Activated naive CD4-positive, alpha-beta T cell treated with anti-CD3 and anti-CD28 coated beads for 36 hours (primary cell): Measurements from ENCODE around the gene UBL3. TPM values are rescaled to one million over a fixed set of nuclear protein-coding genes. Genes with fewer than 3 reads are reported as not detected.

Source experiments
- CTCF ChIA-PET: fragments of 350-600 bp; sonication (Branson Sonifier 250); formaldehyde crosslinking; loops from one replicate; lab custom pipeline; 2021; ENCODE audit warnings: antibody characterized with exemption; lab: Charles Lee
- DNase-seq: peaks from one replicate; pipeline ENCODE4 v3.0.0-alpha.2; 2020
- H3K27ac Mint-ChIP-seq: one replicate; pipeline ENCODE4 v1.8.0; 2021; ENCODE audit warnings: mild to moderate bottlenecking, mixed read lengths
- H3K27me3 Mint-ChIP-seq: one replicate; pipeline ENCODE4 v1.8.0; 2021; ENCODE audit warnings: low read depth, mixed read lengths
- H3K36me3 Mint-ChIP-seq: one replicate; pipeline ENCODE4 v1.8.0; 2021; ENCODE audit warnings: low read depth, mixed read lengths
- H3K4me1 Mint-ChIP-seq: one replicate; pipeline ENCODE4 v1.8.0; 2021; ENCODE audit warnings: low read depth, mixed read lengths
- H3K4me3 Mint-ChIP-seq: one replicate; pipeline ENCODE4 v1.8.0; 2021; ENCODE audit warnings: mild to moderate bottlenecking, moderate library complexity, mixed read lengths
- H3K9me3 Mint-ChIP-seq: one replicate; pipeline ENCODE4 v1.8.0; 2021; ENCODE audit warnings: mixed read lengths
- intact Hi-C: fragments of 100-400 bp; cut with micrococcal nuclease; formaldehyde crosslinking; loops from one replicate; pipeline ENCODE4 v1.15.1; 2023
- total RNA-seq, 2 experiments: library from RNA; stranded (reverse); gene quantifications; one replicate each; pipeline ENCODE4 v1.2.3, GENCODE V29; 2021

Gene UBL3
- total RNA-seq, 2 experiments from 2014 or later: 8.3 to 8.5 TPM

DNA sequence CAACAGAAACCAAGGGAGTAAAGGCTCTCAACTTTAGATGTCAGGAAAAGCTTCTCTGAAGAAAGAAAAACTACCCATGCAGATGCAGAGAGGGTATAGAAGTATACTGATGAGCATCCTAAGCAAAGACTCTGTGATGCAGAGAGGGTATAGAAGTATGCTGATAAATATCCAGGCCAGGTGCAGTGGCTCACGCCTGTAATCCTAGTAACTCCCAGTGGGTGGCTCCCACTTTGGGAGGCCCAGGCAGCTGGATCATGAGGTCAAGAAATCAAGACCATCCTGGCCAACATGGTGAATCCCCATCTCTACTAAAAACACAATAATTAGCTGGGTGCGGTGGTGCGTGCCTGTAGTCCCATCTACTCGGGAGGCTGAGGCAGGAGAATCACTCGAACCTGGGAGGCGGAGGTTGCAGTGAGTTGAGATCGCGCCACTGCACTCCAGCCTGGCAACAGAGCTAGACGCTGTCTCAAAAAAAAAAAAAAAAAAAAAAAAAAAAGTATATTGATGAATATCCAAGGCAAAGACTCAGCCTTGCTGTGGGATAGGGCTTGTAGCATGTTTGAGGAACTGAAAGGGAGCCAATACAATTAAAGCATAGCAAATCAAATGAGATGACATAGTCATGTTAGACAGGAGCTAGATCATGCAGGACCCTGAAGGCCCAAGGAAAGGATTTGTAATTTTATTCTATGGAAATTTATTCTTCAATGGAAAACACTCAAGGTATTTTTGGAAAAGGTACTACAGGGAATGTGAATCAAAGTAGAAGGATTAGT is 14.9 kb downstream of the UBL3 start:
- Mint-ChIP-seq H3K27me3 (no peaks in the 10 kb centered on the region), H3K9me3 (peaks cover 2% of the 10 kb centered on the region), H3K4me3 (no peak overlapping the region), H3K27ac (no peak overlapping the region), H3K4me1 (peaks cover 55% of the 10 kb centered on the region), H3K36me3 (peaks cover 2% of the 10 kb centered on the region)
- no peak for DNase-seq
- intact Hi-C loops: loop anchor here (2.0 kb wide), 1 partner anchor 21 kb away; no protein-coding TSS in a partner anchor
- CTCF ChIA-PET: interaction anchor here (1.2 kb wide), 2 partner anchors 8 to 16 kb away, joined by 3 to 4 read pairs; no protein-coding TSS in a partner anchor

DNA sequence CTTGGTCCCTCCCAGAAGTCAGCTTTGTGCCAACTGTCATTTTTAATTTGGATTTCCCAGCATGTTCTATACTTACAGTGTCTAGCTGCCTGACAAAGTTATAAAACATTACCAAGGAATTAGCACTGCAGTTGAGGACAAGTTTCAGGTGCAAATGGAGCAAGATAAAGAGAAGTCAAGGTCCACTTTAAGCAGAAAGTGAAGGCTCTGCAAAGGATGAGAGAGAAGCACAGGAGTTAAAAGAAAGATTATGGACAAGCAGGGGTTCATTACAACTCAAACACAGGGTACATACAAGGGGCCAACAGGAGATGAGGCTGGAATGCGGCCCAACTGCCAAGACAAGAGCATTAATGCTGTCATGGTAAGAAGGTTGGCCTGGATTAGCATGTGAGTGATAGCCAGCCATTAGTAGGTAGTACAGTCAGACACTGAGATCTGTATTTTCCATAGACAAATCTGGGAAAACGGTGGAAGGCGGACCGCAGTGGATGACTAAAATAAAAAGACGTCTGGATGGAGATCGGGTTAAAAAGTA is 17.6 kb downstream of the UBL3 start:
- Mint-ChIP-seq H3K36me3 (peaks cover 2% of the 10 kb centered on the region), H3K4me3 (no peak overlapping the region), H3K27ac (no peak overlapping the region), H3K4me1 (peaks cover 39% of the 10 kb centered on the region), H3K27me3 (no peaks in the 10 kb centered on the region), H3K9me3 (peaks cover 2% of the 10 kb centered on the region)
- CTCF ChIA-PET: no interaction called here
- no peak for DNase-seq
- intact Hi-C loops: no loop called here

DNA sequence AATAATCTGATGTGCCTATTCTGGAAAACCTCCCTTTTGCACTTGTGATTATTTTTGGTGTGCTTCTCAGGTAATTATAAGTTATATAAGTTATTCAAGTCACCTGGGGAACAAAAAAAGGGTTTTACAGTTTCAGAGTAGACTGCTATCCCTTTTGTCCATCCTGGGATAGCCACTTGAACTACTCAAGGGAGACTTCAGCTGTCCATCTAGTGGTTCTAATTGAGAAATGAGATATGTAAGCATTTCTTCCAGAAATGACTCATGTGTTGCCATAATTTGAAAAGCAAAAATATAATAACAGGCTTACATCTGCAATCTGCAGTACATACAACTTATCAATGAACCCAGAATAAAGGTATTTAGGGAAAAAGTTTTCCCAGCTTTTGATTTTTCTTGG is 20.4 kb downstream of the UBL3 start:
- DNase-seq: no peak
- Mint-ChIP-seq H3K4me1 (peaks cover 26% of the 10 kb centered on the region), H3K9me3 (peaks cover 8% of the 10 kb centered on the region), H3K27ac (no peak overlapping the region), H3K4me3 (no peak overlapping the region), H3K36me3 (peaks cover 2% of the 10 kb centered on the region), H3K27me3 (no peaks in the 10 kb centered on the region)
- CTCF ChIA-PET: interaction anchor here (0.7 kb wide), 1 partner anchor 10 kb away, joined by 4 read pairs; no protein-coding TSS in a partner anchor
- intact Hi-C loops: no loop called here

DNA sequence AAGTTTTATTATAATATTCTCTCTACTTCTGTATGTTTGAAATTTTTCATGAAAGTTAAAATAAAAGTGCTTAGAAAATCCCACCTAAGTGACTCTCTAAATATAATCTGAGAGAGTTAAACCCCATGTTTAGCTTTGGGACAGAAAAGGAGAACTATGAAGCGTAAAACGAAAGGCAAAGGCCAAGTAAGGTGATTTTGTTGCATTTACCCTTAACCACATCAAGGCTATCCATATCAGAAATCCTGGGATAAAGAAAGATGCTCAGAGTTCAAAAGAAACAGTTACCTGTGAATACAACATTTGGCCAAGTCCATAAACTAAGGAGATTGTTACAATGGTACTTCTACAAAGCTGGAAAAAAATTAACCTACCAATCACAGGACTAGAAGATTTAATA is 31.3 kb downstream of the UBL3 start:
- H3K27me3 Mint-ChIP-seq: no peaks in the 10 kb centered on the region
- H3K27ac Mint-ChIP-seq: no peak overlapping the region
- H3K4me3 Mint-ChIP-seq: no peak overlapping the region
- peaks cover 4% of the 10 kb centered on the region for H3K36me3 Mint-ChIP-seq
- intact Hi-C loops: loop anchor here (2.0 kb wide), 1 partner anchor 36 kb away; no protein-coding TSS in a partner anchor
- peaks cover 48% of the 10 kb centered on the region for H3K4me1 Mint-ChIP-seq
- peaks cover 1% of the 10 kb centered on the region for H3K9me3 Mint-ChIP-seq
- CTCF ChIA-PET: interaction anchor here (1.1 kb wide), 1 partner anchor 16 kb away, joined by 3 read pairs; no protein-coding TSS in a partner anchor
- no peak for DNase-seq

DNA sequence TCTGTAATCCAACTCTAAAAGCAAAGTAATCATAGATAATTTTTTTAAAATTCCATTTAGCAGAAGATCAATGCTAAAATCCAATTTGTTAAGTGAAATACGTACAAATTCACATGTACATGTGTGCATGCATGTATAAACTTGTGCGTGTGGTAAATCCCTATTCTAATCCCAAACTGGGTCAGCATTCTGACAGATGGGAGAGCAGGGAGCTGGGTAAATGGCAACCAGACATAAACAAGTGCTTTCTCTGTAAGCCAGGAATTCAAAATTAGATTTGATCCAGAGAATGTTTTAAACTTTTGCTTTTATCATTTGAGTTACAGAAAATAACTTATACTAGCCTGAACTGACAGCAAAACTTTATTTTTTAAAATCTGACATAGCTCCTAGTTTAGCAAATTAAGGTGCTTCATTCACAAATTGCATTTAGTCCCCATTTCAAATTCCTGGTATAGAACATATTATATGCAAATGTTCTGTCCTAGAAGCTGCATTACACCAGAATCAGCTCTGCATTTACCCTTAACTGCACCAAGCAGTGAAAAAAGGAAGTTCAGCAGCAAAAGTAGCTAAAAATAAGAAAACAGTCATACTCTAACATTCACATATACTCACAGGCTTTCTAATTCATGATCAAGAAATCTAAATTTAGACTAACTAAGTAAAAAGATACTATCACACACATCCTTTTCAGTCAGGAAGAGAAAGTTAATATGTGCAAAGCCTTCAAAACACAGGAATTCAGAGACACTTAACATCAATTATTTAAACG is 32.6 kb downstream of the UBL3 start:
- intact Hi-C loops: loop anchor here (1.0 to 2.0 kb wide), 4 partner anchors 11 to 35 kb away; no protein-coding TSS in a partner anchor
- peak overlapping the region; percentile 65 for H3K27ac Mint-ChIP-seq
- peaks cover 1% of the 10 kb centered on the region for H3K9me3 Mint-ChIP-seq
- no peak for DNase-seq
- no peaks in the 10 kb centered on the region for H3K27me3 Mint-ChIP-seq
- peaks cover 1% of the 10 kb centered on the region for H3K36me3 Mint-ChIP-seq
- H3K4me1 Mint-ChIP-seq: peaks cover 50% of the 10 kb centered on the region
- peak overlapping the region; percentile 11 for H3K4me3 Mint-ChIP-seq
- CTCF ChIA-PET: interaction anchor here (1.0 to 1.3 kb wide), 3 partner anchors 9 to 32 kb away, joined by 3 to 5 read pairs (median 4); no protein-coding TSS in a partner anchor

DNA sequence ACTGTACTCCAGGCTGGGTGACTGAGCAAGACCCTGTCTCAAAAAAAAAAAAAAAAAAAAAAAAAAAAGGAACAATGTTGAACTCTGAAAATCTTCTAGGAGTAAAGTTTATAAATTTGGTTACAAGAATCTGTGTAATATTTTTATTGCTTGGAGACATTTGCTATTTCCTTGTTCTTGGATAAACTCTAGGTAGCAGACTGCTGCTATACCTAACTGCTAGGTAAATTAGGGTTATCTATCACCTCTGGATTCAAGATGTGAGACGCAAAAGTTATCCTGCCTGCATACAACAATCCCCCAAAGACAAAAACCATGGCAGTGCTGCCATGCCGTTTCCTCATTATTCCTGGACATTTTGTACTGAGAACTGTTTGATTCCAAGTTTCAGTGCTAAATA is 33.7 kb downstream of the UBL3 start:
- no peak for DNase-seq
- H3K4me3 Mint-ChIP-seq: no peak overlapping the region
- CTCF ChIA-PET: interaction anchor here (1.0 kb wide), 1 partner anchor 31 kb away, joined by 3 read pairs; no protein-coding TSS in a partner anchor
- H3K9me3 Mint-ChIP-seq: peaks cover 1% of the 10 kb centered on the region
- no peak overlapping the region for H3K27ac Mint-ChIP-seq
- H3K4me1 Mint-ChIP-seq: peaks cover 52% of the 10 kb centered on the region
- peaks cover 1% of the 10 kb centered on the region for H3K36me3 Mint-ChIP-seq
- no peaks in the 10 kb centered on the region for H3K27me3 Mint-ChIP-seq
- intact Hi-C loops: loop anchor here (2.0 kb wide), 1 partner anchor 20 kb away; no protein-coding TSS in a partner anchor

DNA sequence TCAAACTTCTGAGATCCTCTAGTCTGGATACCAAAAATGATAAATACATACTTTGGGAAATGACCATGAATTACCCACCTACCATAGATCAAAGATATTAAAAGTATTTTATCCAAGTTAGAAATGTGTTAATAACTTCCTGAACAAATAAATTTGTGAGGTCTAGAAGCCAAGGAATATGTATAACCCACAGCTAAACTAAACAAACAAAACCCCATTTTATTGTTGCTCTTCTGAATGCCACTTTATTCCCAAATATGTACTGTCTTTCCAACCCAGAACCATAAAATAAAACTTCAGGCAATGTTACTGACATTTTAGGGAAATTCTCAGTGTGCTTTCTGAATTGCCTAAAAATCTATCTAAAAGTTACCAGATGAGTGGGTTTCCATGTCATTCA is 35.1 kb downstream of the UBL3 start:
- DNase-seq: no peak
- CTCF ChIA-PET: interaction anchor here (1.0 kb wide), 1 partner anchor 15 kb away, joined by 3 read pairs; no protein-coding TSS in a partner anchor
- intact Hi-C loops: loop anchor here (2.0 kb wide), 1 partner anchor 21 kb away; no protein-coding TSS in a partner anchor
- Mint-ChIP-seq H3K4me1 (peaks cover 53% of the 10 kb centered on the region), H3K9me3 (no peaks in the 10 kb centered on the region), H3K4me3 (no peak overlapping the region), H3K36me3 (no peaks in the 10 kb centered on the region), H3K27me3 (no peaks in the 10 kb centered on the region), H3K27ac (no peak overlapping the region)

DNA sequence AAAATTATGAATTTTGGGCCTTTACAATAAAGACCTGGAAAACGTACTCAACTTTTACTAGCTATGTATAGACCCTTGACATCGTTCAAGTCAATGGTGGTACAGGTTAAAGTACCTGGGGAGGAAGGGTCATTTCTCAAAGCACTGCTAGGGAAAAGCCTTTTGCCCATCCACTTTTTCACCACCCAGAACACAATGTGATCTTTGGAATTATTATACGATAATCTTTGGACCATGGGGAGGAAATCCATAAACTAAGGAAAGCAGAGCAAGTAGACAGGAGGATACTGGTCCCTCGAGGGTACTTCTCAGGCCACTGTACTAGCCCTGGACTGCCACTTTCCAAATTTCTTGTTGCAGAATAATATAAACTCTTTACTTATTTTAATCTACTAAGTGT is 39.5 kb downstream of the UBL3 start:
- Mint-ChIP-seq H3K9me3 (no peaks in the 10 kb centered on the region), H3K4me3 (no peak overlapping the region), H3K27ac (no peak overlapping the region), H3K36me3 (no peaks in the 10 kb centered on the region), H3K27me3 (no peaks in the 10 kb centered on the region), H3K4me1 (peaks cover 47% of the 10 kb centered on the region)
- intact Hi-C loops: no loop called here
- DNase-seq: no peak
- CTCF ChIA-PET: interaction anchor here (0.6 kb wide), 1 partner anchor 460 kb away, joined by 3 read pairs; no protein-coding TSS in a partner anchor

DNA sequence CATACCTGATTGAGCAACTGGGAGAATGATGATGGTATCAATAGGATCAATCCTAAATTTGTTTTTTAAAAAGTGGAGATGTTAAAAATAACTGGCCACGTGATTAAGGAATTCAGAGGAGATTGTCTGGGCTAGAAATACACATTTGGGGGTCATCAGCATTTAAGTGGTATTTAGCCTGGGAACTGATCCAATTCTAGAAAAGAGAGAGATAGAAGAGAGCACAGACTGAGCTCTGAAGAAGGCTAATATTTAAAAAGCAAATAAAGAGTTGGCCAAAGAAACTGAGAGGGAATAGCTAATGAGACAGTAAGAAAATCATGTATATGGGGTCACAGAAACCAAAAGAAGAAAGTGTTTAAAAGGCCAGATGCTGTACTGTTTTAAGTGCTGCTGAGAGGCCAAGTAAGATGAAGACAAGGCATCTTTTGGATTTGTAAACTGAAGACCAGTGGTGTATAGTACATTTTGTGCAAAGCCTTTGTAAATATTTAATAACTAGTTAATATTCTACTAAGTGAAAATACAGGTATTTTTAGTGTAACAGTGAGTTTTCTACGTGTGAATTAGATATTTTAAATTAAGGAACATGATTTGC is 40.2 kb downstream of the UBL3 start:
- no peak overlapping the region for H3K4me3 Mint-ChIP-seq
- CTCF ChIA-PET: interaction anchor here (0.6 kb wide), 1 partner anchor 461 kb away, joined by 3 read pairs; no protein-coding TSS in a partner anchor

DNA sequence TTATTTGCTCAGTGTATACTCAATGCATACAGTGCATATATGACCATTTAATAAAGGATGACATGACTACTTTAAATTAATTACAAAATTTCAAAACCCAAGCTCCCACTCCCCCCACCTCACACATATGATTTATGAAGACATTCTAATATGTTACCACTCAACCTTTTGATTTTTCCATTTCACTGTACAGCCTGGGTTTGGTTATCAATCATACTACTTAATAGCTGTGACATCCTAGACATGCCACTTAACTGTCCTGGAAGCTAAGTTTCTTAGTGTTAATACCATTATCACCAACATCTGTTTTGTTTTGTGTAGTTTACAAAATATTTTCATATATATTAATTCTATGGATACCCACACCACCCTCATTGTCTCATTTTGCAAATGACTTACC is 42.2 kb downstream of the UBL3 start:
- CTCF ChIA-PET: interaction anchor here (0.9 to 1.7 kb wide), 5 partner anchors 10 to 304 kb away, joined by 3 to 6 read pairs (median 3); no protein-coding TSS in a partner anchor
- no peak for DNase-seq
- peaks cover 3% of the 10 kb centered on the region for H3K9me3 Mint-ChIP-seq
- H3K4me3 Mint-ChIP-seq: no peak overlapping the region
- no peak overlapping the region for H3K27ac Mint-ChIP-seq
- no peaks in the 10 kb centered on the region for H3K27me3 Mint-ChIP-seq
- intact Hi-C loops: no loop called here
- H3K36me3 Mint-ChIP-seq: no peaks in the 10 kb centered on the region
- peaks cover 39% of the 10 kb centered on the region for H3K4me1 Mint-ChIP-seq

More for the DNA sequence above, 40.2 kb downstream of the UBL3 start:
- no peaks in the 10 kb centered on the region for H3K27me3 Mint-ChIP-seq
- no peak for DNase-seq
- no peaks in the 10 kb centered on the region for H3K9me3 Mint-ChIP-seq
- no peak overlapping the region for H3K27ac Mint-ChIP-seq
- intact Hi-C loops: no loop called here
- H3K4me1 Mint-ChIP-seq: peaks cover 44% of the 10 kb centered on the region
- no peaks in the 10 kb centered on the region for H3K36me3 Mint-ChIP-seq
